SK-N-SH treated with all-trans-retinoic acid at 6 μM for 48 hours (cell line): ENCODE measurements around the gene GPN1.

ENCODE experiments used
- ATAC-seq: fragments of 200-7000 bp; cut with Tn5 transposase; 3 replicates; pipeline ENCODE4 v1.9.1; 2020; ENCODE audit warnings: mild to moderate bottlenecking, moderate library complexity
- ARNTL ChIP-seq: fragments of 450-650 bp; formaldehyde crosslinking; IDR thresholded peaks from 2 replicates; pipeline ENCODE4 v1.5.0; 2020; ENCODE audit warnings: low read depth, mild to moderate bottlenecking, moderate library complexity, borderline replicate concordance
- BACH2 ChIP-seq: fragments of 250-450 bp; sonication (Bioruptor Pico); IDR thresholded peaks from 2 replicates; pipeline ENCODE4 v1.9.0; 2021; ENCODE audit warnings: mild to moderate bottlenecking, borderline replicate concordance
- CSDC2 ChIP-seq: fragments of 250-450 bp; sonication (Bioruptor Pico); IDR thresholded peaks from 2 replicates; pipeline ENCODE4 v1.5.0; 2020; ENCODE audit warnings: mild to moderate bottlenecking, moderate library complexity
- ESRRG ChIP-seq: fragments of 250-450 bp; sonication (Bioruptor Pico); IDR thresholded peaks from 2 replicates; pipeline ENCODE4 v1.6.1; 2021; ENCODE audit warnings: mild to moderate bottlenecking
- GLIS3 ChIP-seq: fragments of 250-450 bp; sonication (Bioruptor Pico); IDR thresholded peaks from 2 replicates; pipeline ENCODE4 v1.5.0; 2020; ENCODE audit warnings: mild to moderate bottlenecking, moderate library complexity
- OSR1 ChIP-seq: fragments of 250-450 bp; sonication (Bioruptor Pico); IDR thresholded peaks from 2 replicates; pipeline ENCODE4 v1.8.0; 2022; ENCODE audit warnings: moderate library complexity, mild to moderate bottlenecking, inconsistent platforms
- PATZ1 ChIP-seq: fragments of 250-450 bp; sonication (Bioruptor Pico); IDR thresholded peaks from 2 replicates; pipeline ENCODE4 v1.8.0; 2020; ENCODE audit warnings: mild to moderate bottlenecking, moderate library complexity, borderline replicate concordance
- POU6F1 ChIP-seq: fragments of 250-450 bp; sonication (Bioruptor Pico); IDR thresholded peaks from 2 replicates; pipeline ENCODE4 v1.8.0; 2021; ENCODE audit warnings: low read depth, mild to moderate bottlenecking, moderate library complexity, borderline replicate concordance
- SNAI2 ChIP-seq: fragments of 250-450 bp; sonication (Bioruptor Pico); IDR thresholded peaks from 2 replicates; pipeline ENCODE4 v1.5.0; 2020; ENCODE audit warnings: mild to moderate bottlenecking, moderate library complexity
- TCF4 ChIP-seq: fragments of 250-450 bp; sonication (Bioruptor Pico); IDR thresholded peaks from 2 replicates; pipeline ENCODE4 v1.8.0; 2021; ENCODE audit warnings: mild to moderate bottlenecking, moderate library complexity, borderline replicate concordance
- TOX ChIP-seq: fragments of 250-450 bp; sonication (Bioruptor Pico); IDR thresholded peaks from 2 replicates; pipeline ENCODE4 v1.8.0; 2021; ENCODE audit warnings: mild to moderate bottlenecking, moderate library complexity, borderline replicate concordance
- TSHZ2 ChIP-seq: fragments of 250-450 bp; sonication (Bioruptor Pico); IDR thresholded peaks from 2 replicates; pipeline ENCODE4 v1.5.0; 2020; ENCODE audit warnings: mild to moderate bottlenecking, moderate library complexity
- ZC3H10 ChIP-seq: fragments of 250-450 bp; sonication (Bioruptor Pico); IDR thresholded peaks from 2 replicates; pipeline ENCODE4 v1.5.1; 2021; ENCODE audit warnings: mild to moderate bottlenecking, moderate library complexity
- ZFP3 ChIP-seq: fragments of 250-450 bp; sonication (Bioruptor Pico); IDR thresholded peaks from 2 replicates; pipeline ENCODE4 v1.5.0; 2020; ENCODE audit warnings: mild to moderate bottlenecking, moderate library complexity
- ZFP30 ChIP-seq: fragments of 450-650 bp; formaldehyde crosslinking; IDR thresholded peaks from 2 replicates; pipeline ENCODE4 v1.5.0; 2022; ENCODE audit warnings: mild to moderate bottlenecking, moderate library complexity
- ZNF565 ChIP-seq: fragments of 450-650 bp; formaldehyde crosslinking; conservative IDR thresholded peaks from 2 replicates; pipeline ENCODE4 v1.5.0; 2020; ENCODE audit warnings: low read depth, mild to moderate bottlenecking, moderate library complexity
- ZNF8 ChIP-seq: fragments of 450-650 bp; formaldehyde crosslinking; IDR thresholded peaks from 2 replicates; pipeline ENCODE4 v1.5.0; 2020; ENCODE audit warnings: mild to moderate bottlenecking, moderate library complexity
- TF ChIP-seq, protein P1 (sequence below): fragments of 250-450 bp; sonication (Bioruptor Pico); IDR thresholded peaks from 2 replicates; pipeline ENCODE4 v1.5.1; 2020; ENCODE audit warnings: low read depth, mild to moderate bottlenecking, moderate library complexity

The GPN1 gene

GRCh38 chr2:27628767-27629709, at the start of gene GPN1, which contains the start of gene CCDC121:
Gene GPN1, plus strand, starts transcription at chr2:27629050. Its CDS starts 9 bp downstream, at chr2:27629059.
Gene CCDC121, minus strand, starts transcription at chr2:27629012. Its CDS starts 1,213 bp downstream, at chr2:27627799.
- TF ChIP-seq SNAI2 (CRISPR knock-in tag) (no peak), TCF4 (no peak), PATZ1 (CRISPR knock-in tag) (no peak), ZFP30 (no peak), BACH2 (no peak), ARNTL (CRISPR knock-in tag) (no peak), TOX (no peak), ZNF8 (CRISPR knock-in tag) (no peak), POU6F1 (CRISPR knock-in tag) (no peak), GLIS3 (CRISPR knock-in tag) (peak; percentile 77)
- TF ChIP-seq, protein P1, sequence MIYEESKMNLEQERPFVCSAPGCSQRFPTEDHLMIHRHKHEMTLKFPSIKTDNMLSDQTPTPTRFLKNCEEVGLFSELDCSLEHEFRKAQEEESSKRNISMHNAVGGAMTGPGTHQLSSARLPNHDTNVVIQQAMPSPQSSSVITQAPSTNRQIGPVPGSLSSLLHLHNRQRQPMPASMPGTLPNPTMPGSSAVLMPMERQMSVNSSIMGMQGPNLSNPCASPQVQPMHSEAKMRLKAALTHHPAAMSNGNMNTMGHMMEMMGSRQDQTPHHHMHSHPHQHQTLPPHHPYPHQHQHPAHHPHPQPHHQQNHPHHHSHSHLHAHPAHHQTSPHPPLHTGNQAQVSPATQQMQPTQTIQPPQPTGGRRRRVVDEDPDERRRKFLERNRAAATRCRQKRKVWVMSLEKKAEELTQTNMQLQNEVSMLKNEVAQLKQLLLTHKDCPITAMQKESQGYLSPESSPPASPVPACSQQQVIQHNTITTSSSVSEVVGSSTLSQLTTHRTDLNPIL (CRISPR knock-in tag) = peak; percentile 26; the same call in 1 of the 2 replicates
- ATAC-seq = peak; percentile 93

DNA sequence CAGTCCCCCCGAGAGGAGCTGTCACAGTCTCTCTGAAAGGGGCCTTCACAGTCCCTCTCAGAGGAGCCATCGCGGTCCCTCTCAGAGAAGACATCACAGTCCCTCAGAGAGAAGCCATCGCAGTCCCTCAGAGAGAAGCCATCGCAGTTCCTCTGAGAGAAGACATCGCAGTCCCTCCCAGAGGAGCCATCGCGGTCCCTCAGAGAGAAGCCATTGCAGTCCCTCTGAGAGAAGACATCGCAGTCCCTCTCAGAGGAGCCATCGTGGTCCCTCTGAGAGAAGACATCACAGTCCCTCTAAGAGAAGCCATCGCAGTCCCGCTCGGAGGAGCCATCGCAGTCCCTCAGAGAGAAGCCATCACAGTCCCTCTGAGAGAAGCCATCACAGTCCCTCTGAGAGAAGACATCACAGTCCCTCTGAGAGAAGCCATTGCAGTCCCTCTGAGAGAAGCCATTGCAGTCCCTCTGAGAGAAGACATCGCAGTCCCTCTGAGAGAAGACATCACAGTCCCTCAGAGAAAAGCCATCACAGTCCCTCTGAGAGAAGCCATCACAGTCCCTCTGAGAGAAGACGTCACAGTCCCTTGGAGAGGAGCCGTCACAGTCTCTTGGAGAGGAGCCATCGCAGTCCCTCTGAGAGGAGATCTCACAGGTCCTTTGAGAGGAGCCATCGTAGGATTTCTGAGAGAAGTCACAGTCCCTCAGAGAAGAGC, 47.3 kb upstream of the GPN1 start:
- ATAC-seq = no peak
- TF ChIP-seq ZC3H10 (CRISPR knock-in tag) = no peak
- no peak for TF ChIP-seq SNAI2 (CRISPR knock-in tag)
- no peak for TF ChIP-seq BACH2
- no peak for TF ChIP-seq ZFP30
- TF ChIP-seq ZNF565 (CRISPR knock-in tag) = no peak
- TF ChIP-seq CSDC2 (CRISPR knock-in tag) = no peak
- TF ChIP-seq TCF4 = no peak
- no peak for TF ChIP-seq TOX
- no peak for TF ChIP-seq ARNTL (CRISPR knock-in tag)

DNA sequence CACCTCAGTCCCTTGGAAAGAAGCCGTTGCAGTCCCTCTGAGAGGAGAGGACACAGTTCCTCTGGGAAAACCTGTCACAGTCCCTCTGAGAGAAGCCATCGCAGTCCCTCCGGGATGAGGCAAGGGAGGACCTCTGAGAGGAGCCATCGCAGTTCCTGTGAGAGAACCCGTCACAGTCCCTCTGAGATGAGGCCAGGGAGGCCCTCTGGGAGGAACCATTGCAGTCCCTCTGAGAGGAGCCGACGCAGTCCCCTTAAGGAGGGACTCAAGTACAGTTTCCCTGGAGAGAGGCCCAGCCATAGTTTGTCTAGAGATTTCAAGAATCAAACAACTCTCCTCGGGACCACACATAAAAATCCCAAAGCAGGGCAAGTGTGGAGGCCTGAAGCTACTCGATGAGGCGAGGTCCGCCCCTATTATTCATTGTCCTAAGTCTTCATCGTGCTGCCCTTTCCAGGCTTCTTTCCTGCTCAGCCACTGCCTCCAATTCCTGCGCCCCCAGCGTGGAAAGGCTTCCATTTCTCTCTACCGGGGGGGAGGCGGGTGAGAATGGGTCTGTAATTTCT, 46.6 kb upstream of the GPN1 start:
- TF ChIP-seq BACH2 (0 out of 2 replicates have a peak, but pooled peaks have one; percentile 5), TCF4 (no peak)
- ATAC-seq = no peak; the same call in 2 of the 3 replicates

GRCh38 chr2:27582695-27583389, 46.0 kb upstream of the GPN1 start, which contains the start of gene ZNF512:
Gene ZNF512, plus strand, starts transcription at chr2:27583042. Its CDS starts 71 bp downstream, at chr2:27583113.
- TF ChIP-seq ZNF8 (CRISPR knock-in tag) = no peak
- TF ChIP-seq TSHZ2 (CRISPR knock-in tag) = 0 out of 2 replicates have a peak, but pooled peaks have one; percentile 47
- TF ChIP-seq ZFP3 (CRISPR knock-in tag) = peak; percentile 77; the same call in 1 of the 2 replicates
- TF ChIP-seq ESRRG = no peak
- no peak; the same call in 1 of the 2 replicates for TF ChIP-seq SNAI2 (CRISPR knock-in tag)
- TF ChIP-seq, protein P1 (CRISPR knock-in tag) = no peak
- no peak for TF ChIP-seq TOX
- peak; percentile 74; the same call in 1 of the 2 replicates for TF ChIP-seq CSDC2 (CRISPR knock-in tag)
- TF ChIP-seq OSR1 (CRISPR knock-in tag) = no peak
- TF ChIP-seq GLIS3 (CRISPR knock-in tag) = 0 out of 2 replicates have a peak, but pooled peaks have one; percentile 28
- ATAC-seq = peak; percentile 98
